HepG2 (cell line): ENCODE results near the gene MRNIP. TPM values are rescaled to one million over a fixed set of nuclear protein-coding genes. Genes with fewer than 3 reads are reported as not detected.

ENCODE experiments used
- ATAC-seq: fragments of 200-7000 bp; cut with Tn5 transposase; 3 replicates; pipeline ENCODE4 v1.9.1; 2020; ENCODE audit warnings: mild to moderate bottlenecking, moderate library complexity
- BruUV-seq: library from RNA; stranded (reverse); fragments of 400-500 nt; replicated peaks from 2 replicates; lab custom pipeline; 2021; lab: Mats Ljungman, UMichigan
- CTCF ChIA-PET: fragments of 300-600 bp; formaldehyde crosslinking; extraction: SDS; loops from one replicate; lab custom pipeline; 2021; ENCODE audit warnings: low total read pairs, inconsistent platforms, low intra/inter-chr PET ratio; lab: Yijun Ruan, JAX
- POLR2A ChIA-PET: fragments of 350-600 bp; sonication (Branson Sonifier 250); formaldehyde crosslinking; loops from one replicate; lab custom pipeline; 2020; ENCODE audit warnings: antibody characterized with exemption, inconsistent platforms; lab: Yijun Ruan, JAX
- DNase-seq: peaks from one replicate; pipeline ENCODE4 v3.0.0-alpha.2; 2015; ENCODE audit warnings: low spot score
- FAIRE-seq: peaks from 3 replicates; lab custom pipeline; 2011; peaks lifted over from hg19 to GRCh38; lab: Jason Lieb, UNC
- H2AFZ ChIP-seq: one replicate; pipeline ENCODE4 v1.6.1; 2011; ENCODE audit warnings: low read length, inconsistent platforms
- H3K27ac ChIP-seq: fragments of 300-600 bp; 3 replicates; pipeline ENCODE4 v1.8.0; 2011; ENCODE audit warnings: mixed run types, mild to moderate bottlenecking, mixed read lengths, low read length, inconsistent platforms; ENCODE audit not compliant: insufficient read depth; ENCODE audit errors: extremely low read length
- H3K27me3 ChIP-seq, 2 experiments: fragments of 200-600 bp in 1 of 2; 2 replicates in 1 of 2; 3 replicates in 1 of 2; pipeline versions ENCODE4 v1.6.0 to v1.8.0; 2011; ENCODE audit warnings: low read length in 2 of 2, mild to moderate bottlenecking in 2 of 2, moderate library complexity in 2 of 2, inconsistent platforms in 1 of 2; ENCODE audit not compliant: insufficient read depth in 2 of 2, control insufficient read depth in 1 of 2
- H3K36me3 ChIP-seq, 2 experiments: fragments of 200-600 bp in 1 of 2; replicated peaks in 1 of 2; 2 replicates in 1 of 2; 3 replicates in 1 of 2; pipeline versions ENCODE4 v1.5.1 to v1.8.0; 2011; ENCODE audit warnings: low read length in 2 of 2, inconsistent platforms in 1 of 2; ENCODE audit not compliant: insufficient read depth in 2 of 2, control insufficient read depth in 1 of 2
- H3K4me1 ChIP-seq: 2 replicates; pipeline ENCODE4 v1.5.1; 2012; ENCODE audit warnings: low read length, inconsistent platforms; ENCODE audit not compliant: insufficient read depth
- H3K4me2 ChIP-seq: 2 replicates; pipeline ENCODE4 v1.6.0; 2011; ENCODE audit warnings: low read depth, low read length, inconsistent platforms
- H3K4me3 ChIP-seq, 3 experiments: fragments of 200-600 bp in 1 of 3; sonication (generic), shearing (Covaris generic) in 1 of 3; replicated peaks in 1 of 3; 2 replicates each; pipeline ENCODE4 v1.5.1; 2011 to 2016; ENCODE audit warnings: low read length in 3 of 3, inconsistent platforms in 2 of 3, low read depth in 2 of 3, mild to moderate bottlenecking in 2 of 3, control low read depth in 1 of 3, mixed read lengths in 1 of 3; ENCODE audit not compliant: insufficient read depth in 1 of 3
- H3K79me2 ChIP-seq: one replicate; pipeline ENCODE4 v1.6.1; 2011; ENCODE audit warnings: low read length, inconsistent platforms; ENCODE audit not compliant: insufficient read depth
- H3K9ac ChIP-seq: 2 replicates; pipeline ENCODE4 v1.6.0; 2011; ENCODE audit warnings: mild to moderate bottlenecking, low read depth, low read length, inconsistent platforms; ENCODE audit not compliant: insufficient read depth
- H3K9me3 ChIP-seq: 2 replicates; pipeline ENCODE4 v1.5.1; 2012; ENCODE audit warnings: mild to moderate bottlenecking, low read length
- H4K20me1 ChIP-seq: 2 replicates; pipeline ENCODE4 v1.6.0; 2011; ENCODE audit warnings: inconsistent platforms, mild to moderate bottlenecking, low read length, moderate library complexity; ENCODE audit not compliant: insufficient read depth
- AHR ChIP-seq: IDR thresholded peaks from 2 replicates; pipeline ENCODE4 v1.6.1; 2018; ENCODE audit warnings: missing genetic modification reagents, missing compliant biosample characterization
- HDAC1 ChIP-seq: sonication (generic); formaldehyde crosslinking; IDR thresholded peaks from 2 replicates; pipeline ENCODE4 v1.5.1; 2020; ENCODE audit warnings: mild to moderate bottlenecking, missing genetic modification reagents
- MNT ChIP-seq: fragments of 450-650 bp; IDR thresholded peaks from 2 replicates; pipeline ENCODE4 v1.6.1; 2016
- ZBTB3 ChIP-seq: sonication (generic); formaldehyde crosslinking; IDR thresholded peaks from 2 replicates; pipeline ENCODE4 v1.4.0; 2020; ENCODE audit warnings: low read depth, mild to moderate bottlenecking, moderate library complexity, missing genetic modification reagents, borderline replicate concordance
- ZNF501 ChIP-seq: sonication (generic); formaldehyde crosslinking; IDR thresholded peaks from 2 replicates; pipeline ENCODE4 v1.5.1; 2020; ENCODE audit warnings: mild to moderate bottlenecking, moderate library complexity, missing genetic modification reagents
- WGBS: methylation state at CpG from one replicate; pipeline ENCODE4 v1.1.6; 2017; ENCODE audit warnings: low lambda C conversion rate; 5-methylcytosine and 5-hydroxymethylcytosine counted together
- in situ Hi-C: cut with HindIII; loops from 2 replicates; pipeline ENCODE4 v1.10.0; 2017; ENCODE audit warnings: low pct_unique_long_range_greater_than_20kb; ENCODE audit not compliant: extremely low pct_ligation_motif_present
- intact Hi-C: fragments of 100-400 bp; cut with micrococcal nuclease; formaldehyde crosslinking; loops from one replicate; pipeline ENCODE4 v1.10.0; 2022; ENCODE audit not compliant: unreplicated experiment
- polyA plus RNA-seq, 8 experiments: library from polyadenylated mRNA; depleted of rRNA in 3 of 8; stranded (reverse) in 7 of 8; unstranded in 1 of 8; fragments of >200 nt; fragmentation: Illumina TruSeq in 4 of 8; extraction: Trizol in 4 of 8; gene quantifications; 2 replicates each; pipeline versions ENCODE4 v1.2.1 to v1.2.3, GENCODE V29; 2011 to 2016; ENCODE audit warnings: low read depth in 4 of 8, missing spikeins in 1 of 8, mixed read lengths in 1 of 8; ENCODE audit not compliant: insufficient read depth in 1 of 8
- total RNA-seq, 5 experiments: library from RNA; depleted of rRNA; stranded (reverse); fragments of >200 nt; fragmentation: Illumina TruSeq; extraction: Trizol; gene quantifications; 2 replicates each; pipeline ENCODE4 v1.2.3, GENCODE V29; 2016; ENCODE audit warnings: low read depth in 1 of 5
- TF ChIP-seq, protein P1 (sequence below): sonication (generic); formaldehyde crosslinking; IDR thresholded peaks from 2 replicates; pipeline ENCODE4 v1.4.0; 2020; ENCODE audit warnings: missing genetic modification reagents
- TF ChIP-seq, protein P2 (sequence below): IDR thresholded peaks from 2 replicates; pipeline ENCODE4 v1.6.1; 2016

The MRNIP gene
- total and polyA plus RNA-seq, 2 of the 13 experiments (the other 11 are each of a cell fraction or from before 2014, with no cell fraction given): 15.5 to 34.1 TPM

DNA sequence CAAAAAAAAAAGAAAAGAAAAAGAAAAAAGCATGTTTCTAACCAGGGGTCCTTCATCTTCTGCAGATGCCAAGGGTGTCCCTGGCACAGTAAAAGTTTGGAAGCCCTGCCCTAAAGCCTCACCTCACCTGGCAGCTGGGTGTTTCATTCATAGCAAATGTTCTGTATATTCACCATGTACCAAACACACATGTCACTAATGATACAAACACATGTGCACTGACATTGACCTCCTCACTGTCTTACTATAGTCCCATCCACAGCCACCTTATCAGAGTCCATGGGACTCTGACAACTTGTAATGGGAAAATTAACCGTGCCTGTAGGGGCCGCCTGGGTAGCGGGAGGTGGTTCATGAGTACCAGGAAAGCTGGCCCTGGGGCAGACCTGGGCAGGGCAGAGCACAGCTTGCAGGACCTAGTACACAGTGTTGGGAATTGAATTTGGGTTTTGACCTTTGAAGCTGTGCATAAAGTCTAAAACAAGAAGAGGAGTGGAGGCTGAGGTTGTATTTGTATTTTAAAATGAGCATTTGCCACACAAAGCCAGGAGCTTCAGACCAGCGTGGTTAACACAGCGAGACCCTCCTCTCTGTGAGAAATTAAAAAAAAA, 45.5 kb downstream of the MRNIP start:
- H4K20me1 ChIP-seq: no peaks in the 10 kb centered on the region
- DNase-seq (no peak), ATAC-seq (no peak), FAIRE-seq (no peak)
- POLR2A ChIA-PET: interaction anchor here (1.0 to 1.5 kb wide), 2 partner anchors 9 to 13 kb away, joined by 3 to 6 read pairs; no protein-coding TSS in a partner anchor
- intact Hi-C loops (no loop called here), in situ Hi-C loops (no loop called here)
- no peak for TF ChIP-seq ZNF501 (CRISPR knock-in tag)
- TF ChIP-seq ZBTB3 (CRISPR knock-in tag): no peak
- TF ChIP-seq, protein P1, sequence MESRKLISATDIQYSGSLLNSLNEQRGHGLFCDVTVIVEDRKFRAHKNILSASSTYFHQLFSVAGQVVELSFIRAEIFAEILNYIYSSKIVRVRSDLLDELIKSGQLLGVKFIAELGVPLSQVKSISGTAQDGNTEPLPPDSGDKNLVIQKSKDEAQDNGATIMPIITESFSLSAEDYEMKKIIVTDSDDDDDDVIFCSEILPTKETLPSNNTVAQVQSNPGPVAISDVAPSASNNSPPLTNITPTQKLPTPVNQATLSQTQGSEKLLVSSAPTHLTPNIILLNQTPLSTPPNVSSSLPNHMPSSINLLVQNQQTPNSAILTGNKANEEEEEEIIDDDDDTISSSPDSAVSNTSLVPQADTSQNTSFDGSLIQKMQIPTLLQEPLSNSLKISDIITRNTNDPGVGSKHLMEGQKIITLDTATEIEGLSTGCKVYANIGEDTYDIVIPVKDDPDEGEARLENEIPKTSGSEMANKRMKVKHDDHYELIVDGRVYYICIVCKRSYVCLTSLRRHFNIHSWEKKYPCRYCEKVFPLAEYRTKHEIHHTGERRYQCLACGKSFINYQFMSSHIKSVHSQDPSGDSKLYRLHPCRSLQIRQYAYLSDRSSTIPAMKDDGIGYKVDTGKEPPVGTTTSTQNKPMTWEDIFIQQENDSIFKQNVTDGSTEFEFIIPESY: peak; percentile 47; the same call in 1 of the 2 replicates
- TF ChIP-seq, protein P2, sequence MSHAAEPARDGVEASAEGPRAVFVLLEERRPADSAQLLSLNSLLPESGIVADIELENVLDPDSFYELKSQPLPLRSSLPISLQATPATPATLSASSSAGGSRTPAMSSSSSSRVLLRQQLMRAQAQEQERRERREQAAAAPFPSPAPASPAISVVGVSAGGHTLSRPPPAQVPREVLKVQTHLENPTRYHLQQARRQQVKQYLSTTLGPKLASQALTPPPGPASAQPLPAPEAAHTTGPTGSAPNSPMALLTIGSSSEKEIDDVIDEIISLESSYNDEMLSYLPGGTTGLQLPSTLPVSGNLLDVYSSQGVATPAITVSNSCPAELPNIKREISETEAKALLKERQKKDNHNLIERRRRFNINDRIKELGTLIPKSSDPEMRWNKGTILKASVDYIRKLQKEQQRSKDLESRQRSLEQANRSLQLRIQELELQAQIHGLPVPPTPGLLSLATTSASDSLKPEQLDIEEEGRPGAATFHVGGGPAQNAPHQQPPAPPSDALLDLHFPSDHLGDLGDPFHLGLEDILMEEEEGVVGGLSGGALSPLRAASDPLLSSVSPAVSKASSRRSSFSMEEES (CRISPR knock-in tag): no peak
- no peak for TF ChIP-seq HDAC1 (CRISPR knock-in tag)
- TF ChIP-seq MNT: peak; percentile 90
- no peak for TF ChIP-seq AHR (CRISPR knock-in tag)
- H3K36me3 ChIP-seq: peaks cover 11 to 19% of the 10 kb centered on the region in 2 experiments; a peak in 4 of 5 replicates
- no peak overlapping the region for H3K4me2 ChIP-seq
- H3K9me3 ChIP-seq: no peaks in the 10 kb centered on the region
- no peak overlapping the region for H2AFZ ChIP-seq
- H3K27me3 ChIP-seq: no peaks in the 10 kb centered on the region
- no peak overlapping the region for H3K27ac ChIP-seq
- H3K4me1 ChIP-seq: peaks cover 12% of the 10 kb centered on the region
- no peak overlapping the region for H3K9ac ChIP-seq
- no TSS peak for BruUV-seq
- no peak overlapping the region for H3K4me3 ChIP-seq
- no peaks in the 10 kb centered on the region for H3K79me2 ChIP-seq
- 87% methylated on average over 5 of the region's 5 CpGs for WGBS
- CTCF ChIA-PET: no interaction called here
